ENCODE data around the gene EFR3B.

Gene EFR3B

GRCh38 chr2:25034081-25034480, 7.8 kb upstream of the EFR3B start:
- no peak for DNase-seq

GRCh38 chr2:25035537-25036220, 6.2 kb upstream of the EFR3B start:
- no peak for DNase-seq

- no peak for DNase-seq
Measured at GRCh38 chr2:25036221-25036559, 5.7 kb upstream of the EFR3B start.

GRCh38 chr2:25039126-25039525, 2.8 kb upstream of the EFR3B start:
- no peak for DNase-seq

GRCh38 chr2:25041307-25041927, 459 bp upstream of the EFR3B start:
- peak in 25 of 51 donors; percentile 34 to 81 (median 55) for DNase-seq

GRCh38 chr2:25042321-25043240, 705 bp downstream of the EFR3B start:
- DNase-seq = peak in 35 of 51 donors; percentile 3 to 72 (median 52)

- peak in 8 of 51 donors; percentile 9 to 70 (median 26) for DNase-seq
Measured at GRCh38 chr2:25043241-25043867, 1.5 kb downstream of the EFR3B start.

GRCh38 chr2:25044011-25044410, 2.1 kb downstream of the EFR3B start:
- no peak for DNase-seq

- peak in 2 of 51 donors; percentile 9 to 41 for DNase-seq
Measured at GRCh38 chr2:25044990-25045389, 3.1 kb downstream of the EFR3B start.

GRCh38 chr2:25049422-25049821, 7.5 kb downstream of the EFR3B start:
- no peak for DNase-seq

- DNase-seq = no peak
Measured at GRCh38 chr2:25050128-25050527, 8.3 kb downstream of the EFR3B start.

- peak in 3 of 51 donors; percentile 10 to 25 (median 19) for DNase-seq
Measured at GRCh38 chr2:25053041-25053440, 11.2 kb downstream of the EFR3B start.

GRCh38 chr2:25054720-25055119, 12.8 kb downstream of the EFR3B start:
- no peak for DNase-seq

GRCh38 chr2:25055376-25055920, 13.6 kb downstream of the EFR3B start:
- no peak for DNase-seq

GRCh38 chr2:25056098-25056821, 14.4 kb downstream of the EFR3B start:
- peak in 5 of 51 donors; percentile 17 to 32 (median 21) for DNase-seq

GRCh38 chr2:25062511-25062917, 20.6 kb downstream of the EFR3B start:
- DNase-seq = peak in 50 of 51 donors; percentile 21 to 99 (median 87)

- peak in 29 of 51 donors; percentile 18 to 82 (median 47) for DNase-seq
Measured at GRCh38 chr2:25063876-25064660, 22.2 kb downstream of the EFR3B start.

- DNase-seq = peak in 1 of 51 donors; percentile 18
Measured at GRCh38 chr2:25065768-25066167, 23.9 kb downstream of the EFR3B start.

GRCh38 chr2:25066455-25066854, 24.6 kb downstream of the EFR3B start:
- no peak for DNase-seq

- peak in 1 of 51 donors; percentile 22 for DNase-seq
Measured at GRCh38 chr2:25068217-25068616, 26.3 kb downstream of the EFR3B start.
